ENCODE measurements around the gene PLA1A.
"Not testable (repeated sequence)": the region's sequence is repeated elsewhere in the genome, so short reads cannot be mapped to it uniquely, and the experiment has no call there.

Gene PLA1A, protein sequence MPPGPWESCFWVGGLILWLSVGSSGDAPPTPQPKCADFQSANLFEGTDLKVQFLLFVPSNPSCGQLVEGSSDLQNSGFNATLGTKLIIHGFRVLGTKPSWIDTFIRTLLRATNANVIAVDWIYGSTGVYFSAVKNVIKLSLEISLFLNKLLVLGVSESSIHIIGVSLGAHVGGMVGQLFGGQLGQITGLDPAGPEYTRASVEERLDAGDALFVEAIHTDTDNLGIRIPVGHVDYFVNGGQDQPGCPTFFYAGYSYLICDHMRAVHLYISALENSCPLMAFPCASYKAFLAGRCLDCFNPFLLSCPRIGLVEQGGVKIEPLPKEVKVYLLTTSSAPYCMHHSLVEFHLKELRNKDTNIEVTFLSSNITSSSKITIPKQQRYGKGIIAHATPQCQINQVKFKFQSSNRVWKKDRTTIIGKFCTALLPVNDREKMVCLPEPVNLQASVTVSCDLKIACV

DNA sequence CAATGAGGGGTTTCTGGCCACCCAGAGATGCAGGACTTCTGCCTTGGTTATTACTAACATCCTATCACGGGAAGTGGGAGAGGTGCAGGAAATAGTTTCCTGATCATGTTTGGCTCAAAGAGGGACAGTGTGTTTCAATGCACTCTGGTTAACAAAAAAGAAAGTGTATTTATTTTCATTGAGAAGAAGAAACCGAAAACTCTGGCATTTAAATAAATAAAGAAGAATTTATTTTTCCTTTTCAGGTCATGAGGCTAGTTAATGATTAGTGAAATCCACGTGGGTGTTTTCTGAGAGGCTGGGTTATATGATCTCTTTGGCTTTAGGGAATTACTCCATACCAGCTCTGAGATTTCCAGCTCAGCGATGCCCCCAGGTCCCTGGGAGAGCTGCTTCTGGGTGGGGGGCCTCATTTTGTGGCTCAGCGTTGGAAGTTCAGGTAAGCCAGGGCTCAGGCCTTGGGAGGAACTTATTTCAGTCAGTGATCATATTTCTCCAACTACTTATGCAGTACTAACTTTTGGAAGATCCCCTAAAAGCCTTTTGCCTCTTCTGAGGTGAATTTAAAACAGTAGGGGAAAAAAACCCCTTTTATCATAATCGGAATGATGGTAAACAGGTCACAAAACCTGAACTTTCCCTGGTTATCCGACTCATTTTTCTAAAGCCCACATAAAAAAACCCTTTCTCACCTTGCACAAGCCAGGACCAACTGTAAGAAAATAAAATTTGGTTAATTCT, at the start of gene PLA1A:
TSS of gene PLA1A (plus strand) at position 338 of the 741 bp plus-strand sequence. CDS start at position 367, 29 bp downstream.
- DNase-seq (ENCODE audit: low spot score): peak; percentile 74

DNA sequence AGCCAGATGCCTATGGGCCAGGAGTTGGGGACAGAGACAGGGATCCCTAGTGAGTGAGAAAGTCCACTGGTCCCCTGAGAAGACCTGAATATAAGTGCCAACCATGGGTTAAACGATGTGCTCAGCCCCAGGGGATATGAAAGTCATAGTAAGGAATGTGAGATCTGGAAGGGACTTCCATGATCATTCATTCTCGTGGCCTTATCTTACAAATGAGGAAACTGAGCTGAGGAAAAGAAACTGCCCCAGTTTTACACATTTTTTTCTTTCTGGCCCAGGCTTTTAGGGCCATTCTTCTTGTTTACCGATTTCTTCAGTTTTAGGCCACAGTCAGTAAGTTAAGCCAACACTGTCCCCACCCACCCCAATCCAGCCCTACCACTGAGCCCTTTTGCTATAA, 49.3 kb upstream of the PLA1A start:
- DNase-seq (ENCODE audit: low spot score): no peak

DNA sequence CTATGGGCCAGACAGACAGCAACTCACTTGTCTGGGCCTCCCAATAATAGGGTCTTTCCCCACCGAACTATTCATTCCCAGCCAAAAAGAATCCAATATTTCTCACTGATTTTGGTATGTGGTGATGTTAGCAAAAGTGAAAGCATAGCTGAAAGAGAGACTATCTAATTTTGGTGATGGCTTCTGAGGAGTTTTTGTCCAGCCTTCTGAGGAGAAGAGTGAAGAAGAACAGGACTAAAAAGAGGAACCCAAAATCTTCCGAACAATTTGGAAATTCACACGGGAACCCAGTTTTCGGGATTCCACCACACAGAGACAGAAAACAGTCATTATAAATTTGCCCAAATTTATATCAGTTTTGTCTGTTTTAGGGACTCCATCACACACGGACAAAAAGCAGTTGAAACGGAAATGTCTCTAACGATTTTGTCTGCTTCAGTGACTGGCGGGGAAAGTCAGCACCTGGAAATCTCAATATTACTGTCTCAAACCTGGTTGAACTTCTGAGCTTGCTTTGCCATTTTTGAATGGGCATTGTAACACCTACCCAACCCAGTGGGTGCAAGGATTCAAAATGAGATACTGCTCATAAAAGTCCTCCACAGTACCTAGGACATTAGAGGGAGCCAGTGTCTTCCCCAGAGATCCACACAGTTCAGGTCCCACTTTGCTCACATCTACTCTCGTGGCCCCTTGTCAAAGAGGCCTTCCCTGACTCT, 47.3 kb upstream of the PLA1A start:
- DNase-seq (ENCODE audit: low spot score): no peak

DNA sequence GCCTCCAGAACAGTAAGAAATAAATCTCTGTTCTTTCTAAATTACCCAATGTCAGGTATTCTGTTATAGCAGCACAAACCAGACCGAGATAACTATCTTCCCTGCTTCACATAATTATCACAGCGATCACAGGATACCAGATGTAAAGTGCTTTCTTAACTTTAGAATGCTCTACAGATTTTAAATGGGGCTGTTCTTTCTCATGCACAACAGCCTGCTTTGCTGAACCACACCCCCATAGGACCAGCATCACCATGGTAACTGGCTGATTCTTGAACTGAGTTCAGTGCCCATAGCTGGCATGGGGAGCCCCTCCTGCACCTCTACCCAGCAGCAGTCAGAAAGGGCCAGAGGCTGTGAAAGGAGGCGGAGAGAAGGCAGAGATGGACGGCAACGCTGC, 46.1 kb upstream of the PLA1A start:
- DNase-seq (ENCODE audit: low spot score): no peak

DNA sequence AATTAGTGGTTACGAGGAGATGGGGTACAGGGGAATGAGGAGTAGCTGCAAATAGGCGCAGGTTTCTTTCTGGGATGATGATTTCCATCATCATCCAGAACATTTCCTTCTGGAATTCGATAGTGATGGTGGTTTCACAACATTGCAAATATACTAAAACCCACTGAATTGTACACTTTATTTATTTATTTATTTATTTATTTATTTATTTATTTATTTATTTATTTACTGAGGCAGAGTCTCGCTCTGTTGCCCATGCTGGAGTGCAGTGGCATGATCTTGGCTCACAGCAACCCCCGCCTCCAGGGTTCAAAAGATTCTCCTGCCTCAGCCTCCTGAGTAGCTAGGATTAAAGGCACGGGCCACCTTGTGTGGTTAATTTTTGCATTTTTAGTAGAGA, 44.8 kb upstream of the PLA1A start:
- DNase-seq (ENCODE audit: low spot score): not testable (repeated sequence)

DNA sequence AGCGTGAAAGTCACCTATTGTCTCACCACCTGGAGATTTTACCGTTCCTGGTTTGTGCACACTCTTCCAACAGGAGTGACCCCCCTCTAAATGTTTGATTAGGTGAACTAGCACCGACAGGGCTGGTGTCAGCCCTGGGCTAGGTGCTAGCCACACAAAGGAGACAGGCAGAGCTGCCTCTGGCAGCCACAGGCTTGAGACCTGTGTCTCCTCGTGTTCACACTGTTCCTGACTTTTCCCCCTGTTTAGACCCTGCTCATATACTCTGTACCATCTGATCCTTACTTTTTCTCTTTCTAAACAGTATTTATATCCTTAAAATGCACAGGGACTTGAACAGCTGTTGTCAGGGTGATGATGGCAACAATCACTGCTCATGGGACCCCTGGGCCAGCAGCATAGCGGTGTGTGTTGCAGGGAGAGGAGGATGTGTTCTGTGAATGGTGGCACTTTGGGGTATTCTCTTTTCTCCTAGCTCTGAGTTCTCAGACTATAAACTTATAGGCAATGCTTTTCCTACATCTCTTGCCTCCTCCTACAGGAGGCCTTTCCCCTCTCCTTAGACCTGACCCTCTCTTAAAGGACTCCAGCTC, 43.8 kb upstream of the PLA1A start:
- no peak for DNase-seq (ENCODE audit: low spot score)

DNA sequence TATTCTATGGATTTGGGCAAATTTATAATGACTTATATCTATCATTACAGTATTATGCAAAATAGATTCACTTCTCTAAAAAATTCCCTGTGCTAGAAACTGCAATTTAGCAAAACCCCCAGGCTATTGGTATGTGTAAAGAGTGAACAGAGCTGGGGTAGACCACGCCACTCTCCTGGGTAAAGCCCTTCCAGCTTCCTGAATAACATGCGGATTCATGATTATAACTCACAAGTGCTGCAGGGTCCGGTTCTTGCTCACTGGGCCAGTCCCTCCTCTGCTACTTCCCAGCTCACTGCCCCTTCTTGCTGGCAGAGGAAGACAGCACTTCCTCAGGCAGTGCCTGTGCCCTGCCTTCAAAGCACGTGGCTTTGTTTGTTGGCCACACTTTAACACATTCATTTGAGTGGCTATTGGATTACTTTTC, 42.4 kb upstream of the PLA1A start:
- no peak for DNase-seq (ENCODE audit: low spot score)

DNA sequence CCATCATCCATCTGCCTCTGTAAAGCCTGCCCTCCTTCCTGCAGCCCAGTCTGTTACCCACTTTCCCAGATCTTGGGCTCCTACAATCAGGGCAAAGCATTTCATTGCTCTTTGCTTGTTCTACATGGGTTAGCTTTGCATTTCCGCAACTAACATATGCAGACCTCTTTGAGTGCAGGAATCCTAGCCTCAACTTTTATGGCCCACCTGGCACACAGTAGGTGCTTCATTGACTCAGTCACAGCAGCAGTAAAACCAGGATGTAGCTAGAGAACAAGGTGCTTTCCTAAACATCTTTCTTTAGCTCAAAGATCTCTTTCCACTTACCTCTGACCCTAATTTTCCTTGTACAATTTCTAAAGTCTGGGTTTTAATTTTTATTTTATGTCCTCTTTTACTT, 41.8 kb upstream of the PLA1A start:
- no peak for DNase-seq (ENCODE audit: low spot score)

DNA sequence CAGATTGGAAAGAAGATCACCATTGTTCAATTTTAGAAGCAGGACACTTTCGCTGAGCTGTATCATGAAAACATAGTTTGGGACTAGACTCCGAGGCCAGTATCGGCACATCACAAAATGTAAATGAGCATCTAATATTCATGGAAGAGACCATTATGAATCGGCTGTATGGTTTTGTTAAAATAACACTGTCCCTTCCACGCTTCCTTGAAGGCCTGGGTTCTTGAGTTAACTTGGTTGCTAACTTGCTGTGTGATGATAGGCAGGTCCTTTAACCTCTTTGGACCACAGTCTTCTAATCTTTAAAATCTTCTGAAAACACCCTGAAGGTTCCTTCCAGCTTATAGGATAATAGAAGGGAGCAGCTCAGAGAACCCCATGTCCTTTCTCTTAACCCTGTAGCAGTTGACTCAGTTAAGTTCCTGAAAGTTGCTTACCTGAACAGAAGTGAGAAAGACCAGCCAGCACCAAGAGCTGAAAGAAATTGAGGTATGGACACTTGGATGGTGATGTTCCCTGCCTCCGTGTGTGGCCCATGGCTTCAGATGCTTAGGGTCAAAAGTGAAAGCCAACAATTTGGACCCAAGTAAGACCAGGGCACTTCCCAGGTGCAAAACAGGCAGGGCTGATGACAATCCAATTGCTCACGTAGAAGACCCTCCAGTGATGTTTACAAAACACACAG, 40.4 kb upstream of the PLA1A start:
- no peak for DNase-seq (ENCODE audit: low spot score)

DNA sequence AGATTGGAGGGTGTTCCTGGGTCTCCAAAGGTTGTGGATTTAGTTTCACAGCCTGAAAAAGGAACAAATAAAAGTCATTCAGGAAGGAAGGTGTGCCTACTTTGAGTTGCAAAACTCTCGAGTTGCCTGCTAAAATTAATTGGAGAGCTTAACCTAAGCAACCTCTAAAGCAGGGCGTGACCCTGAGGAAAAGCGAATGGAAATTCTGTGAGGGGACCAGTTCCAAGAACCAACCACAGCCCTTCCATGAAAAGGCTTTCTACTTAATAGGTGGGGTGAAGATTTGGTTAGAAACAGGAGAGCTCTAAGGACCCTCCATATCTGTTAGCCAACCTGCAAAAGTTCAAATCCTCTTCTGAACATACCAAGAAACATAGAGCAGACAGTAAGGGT, 39.8 kb upstream of the PLA1A start:
- no peak for DNase-seq (ENCODE audit: low spot score)

DNA sequence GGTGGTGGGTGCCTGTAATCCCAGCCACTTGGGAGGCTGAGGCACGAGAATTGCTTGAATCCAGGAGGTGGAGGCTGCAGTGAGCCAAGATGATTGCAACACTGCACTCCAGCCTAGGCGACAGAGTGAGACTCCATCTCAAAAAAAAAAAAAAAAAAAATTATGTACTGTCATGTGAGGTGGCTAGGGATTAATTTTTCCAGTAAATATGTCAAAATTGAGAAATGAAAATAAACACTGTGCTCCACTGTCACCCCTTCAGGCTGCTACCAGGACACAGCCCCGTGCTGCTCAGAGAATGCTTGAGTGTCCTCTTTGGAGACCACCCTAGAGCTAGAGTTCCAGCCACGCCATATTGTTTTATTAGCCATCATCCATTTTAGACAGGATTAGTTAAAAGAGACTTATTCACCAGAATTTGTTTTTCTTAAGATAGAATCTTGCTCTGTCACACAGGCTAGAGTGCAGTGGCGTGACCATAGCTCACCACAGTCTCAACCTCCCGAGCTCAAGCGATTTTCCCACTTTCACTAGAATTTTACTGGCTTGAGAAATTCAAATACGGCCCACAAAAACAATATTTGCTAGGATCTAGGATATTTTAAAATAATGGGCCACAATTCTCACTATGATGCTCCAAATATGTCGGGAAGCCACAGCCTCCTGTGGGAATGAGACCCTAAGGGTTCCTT, 38.9 kb upstream of the PLA1A start:
- no peak for DNase-seq (ENCODE audit: low spot score)

DNA sequence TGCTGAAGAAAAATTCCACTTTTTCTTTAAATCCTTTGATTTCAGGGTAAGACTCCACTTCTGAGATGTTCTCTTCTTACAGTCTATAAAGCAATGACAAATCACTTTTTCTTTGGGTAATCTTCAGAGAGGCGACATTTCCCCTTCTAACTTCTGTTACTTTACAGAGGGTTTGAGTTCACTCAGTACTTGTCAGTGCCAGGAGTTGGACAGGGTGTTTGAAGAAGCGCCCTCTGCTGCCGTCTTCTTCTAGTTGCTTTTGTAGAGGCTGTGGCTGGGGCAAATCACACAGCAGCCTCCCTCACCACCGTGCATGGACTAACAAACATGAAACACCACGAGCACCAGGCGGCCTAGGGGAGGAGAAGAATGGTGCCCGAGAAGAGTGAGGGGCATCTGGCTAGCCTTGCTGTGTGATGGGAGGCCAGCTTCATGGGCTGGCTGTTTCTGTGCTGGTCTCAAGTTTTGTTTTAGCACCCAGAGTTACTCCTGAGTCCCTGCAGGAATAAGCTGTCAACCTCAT, 38.2 kb upstream of the PLA1A start, which contains the start of gene CD80:
TSS of gene CD80 (minus strand) at position 174 of the 523 bp plus-strand sequence. CDS start 1,886 bp downstream, outside the sequence.
- peak; percentile 42 for DNase-seq (ENCODE audit: low spot score)

DNA sequence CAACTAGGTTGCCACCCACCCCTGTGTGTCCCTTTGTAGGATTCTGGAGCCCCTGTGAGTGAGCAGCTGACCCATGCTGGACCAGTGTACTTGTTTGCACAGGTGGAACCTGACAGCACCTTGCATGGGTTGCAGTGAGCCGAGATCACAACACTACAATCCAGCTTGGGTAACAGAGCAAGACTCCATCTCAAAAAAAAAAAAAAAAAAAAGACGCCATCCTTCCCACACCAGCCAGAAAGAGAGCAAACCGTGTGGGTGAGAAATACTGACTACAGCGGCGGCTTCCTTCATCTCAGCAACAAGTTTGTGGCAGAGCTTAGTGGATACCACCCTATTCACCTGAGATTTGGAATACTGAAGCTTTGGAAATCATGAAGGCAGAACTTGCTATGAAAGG, 37.5 kb upstream of the PLA1A start:
- DNase-seq (ENCODE audit: low spot score): no peak

DNA sequence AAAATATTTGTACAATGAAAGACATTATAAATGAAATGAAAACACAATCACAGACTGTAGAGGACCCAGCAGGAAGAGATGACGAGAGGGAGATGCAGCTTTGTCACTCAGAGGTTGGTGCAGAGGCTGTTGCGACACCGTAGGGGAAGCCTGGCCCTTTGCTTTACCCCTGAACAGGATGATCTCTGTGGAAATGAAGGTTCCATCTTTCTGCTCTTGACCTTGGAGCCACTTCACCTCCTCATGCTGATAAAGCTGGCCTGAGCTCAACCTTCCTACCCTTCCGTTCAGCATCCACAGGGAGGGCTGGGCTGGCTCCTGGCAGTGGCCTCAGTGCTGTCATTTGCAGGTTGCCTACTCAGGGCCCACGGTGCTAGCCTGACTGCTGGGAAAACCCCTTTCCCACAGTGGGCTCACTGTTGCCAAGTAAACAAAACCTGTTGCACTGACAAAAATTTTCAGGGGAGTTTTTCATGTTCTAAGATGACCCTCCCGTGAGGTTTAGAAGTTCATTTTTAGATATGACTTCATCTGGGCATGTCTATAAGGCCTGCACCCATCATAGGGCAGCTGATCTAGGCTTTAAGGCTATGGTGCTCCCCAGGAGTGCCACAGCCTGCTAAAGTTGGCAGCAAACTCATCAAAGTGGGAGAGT, 35.3 kb upstream of the PLA1A start:
- no peak for DNase-seq (ENCODE audit: low spot score)

DNA sequence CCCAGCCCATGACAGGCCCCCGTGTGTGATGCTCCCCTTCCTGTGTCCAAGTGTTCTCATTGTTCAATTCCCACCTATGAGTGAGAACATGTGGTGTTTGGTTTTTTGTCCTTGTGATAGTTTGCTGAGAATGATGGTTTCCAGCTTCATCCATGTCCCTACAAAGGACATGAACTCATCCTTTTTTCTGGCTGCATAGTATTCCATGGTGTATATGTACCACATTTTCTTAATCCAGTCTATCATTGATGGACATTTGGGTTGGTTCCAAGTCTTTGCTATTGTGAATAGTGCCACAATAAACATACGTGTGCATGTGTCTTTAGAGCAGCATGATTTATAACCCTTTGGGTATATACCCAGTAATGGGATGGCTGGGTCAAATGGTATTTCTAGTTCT, 34.4 kb upstream of the PLA1A start:
- not testable (repeated sequence) for DNase-seq (ENCODE audit: low spot score)

DNA sequence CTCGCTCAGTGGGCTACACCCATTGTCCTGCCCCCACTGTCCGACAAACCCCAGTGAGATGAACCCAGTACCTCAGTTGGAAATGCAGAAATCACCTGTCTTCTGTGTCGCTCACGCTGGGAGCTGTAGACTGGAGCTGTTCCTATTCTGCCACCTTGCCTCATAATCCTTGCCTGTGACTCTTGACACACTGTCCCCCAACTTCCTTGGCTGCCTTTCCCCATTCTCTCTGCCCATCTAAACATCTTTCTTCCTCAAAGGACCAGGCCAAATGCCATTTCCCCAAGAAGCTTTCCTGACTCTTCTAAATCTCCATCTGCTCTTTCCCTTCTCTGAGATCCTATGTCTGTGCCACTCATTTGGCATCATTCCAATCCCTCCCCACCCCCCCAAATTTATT, 28.5 kb upstream of the PLA1A start:
- DNase-seq (ENCODE audit: low spot score): no peak

DNA sequence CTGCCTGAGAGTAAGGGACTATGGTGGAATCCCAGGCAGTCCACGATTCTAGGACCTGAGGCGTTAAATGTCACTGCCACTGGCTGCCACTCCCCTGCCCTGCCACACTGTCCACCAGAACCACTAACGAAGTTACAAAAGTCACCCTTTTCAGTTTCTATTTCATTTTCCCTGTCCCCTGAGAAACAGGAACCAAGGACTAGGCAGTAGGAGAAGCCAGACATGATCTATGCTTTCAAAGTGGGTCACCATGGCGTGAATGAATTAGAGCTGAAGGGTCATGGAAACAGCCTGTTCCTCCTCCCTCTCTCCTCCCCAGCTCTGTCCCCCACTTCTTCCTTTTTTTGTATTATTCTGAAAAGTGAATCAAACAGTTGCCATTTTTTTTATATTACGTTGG, 27.5 kb upstream of the PLA1A start:
- DNase-seq (ENCODE audit: low spot score): no peak

DNA sequence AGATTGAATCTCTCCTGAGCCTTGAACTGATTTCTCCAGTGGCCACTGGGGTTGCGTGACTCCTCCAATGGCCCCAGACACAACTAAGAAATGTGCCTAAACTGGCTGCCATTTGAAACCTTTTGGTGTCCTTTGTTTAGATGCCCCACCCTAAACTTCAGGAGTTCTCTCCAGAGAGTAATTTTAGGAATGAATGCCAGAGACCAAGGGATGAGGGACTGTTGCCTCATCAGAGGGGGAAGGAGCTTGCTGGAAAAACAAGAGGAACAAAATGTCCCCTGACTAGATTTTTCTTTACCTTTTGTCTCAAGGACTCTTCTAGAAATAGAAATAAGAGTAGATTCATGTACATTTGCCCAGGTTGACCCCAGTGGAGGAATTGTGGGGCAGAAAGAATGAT, 26.5 kb upstream of the PLA1A start:
- no peak for DNase-seq (ENCODE audit: low spot score)

DNA sequence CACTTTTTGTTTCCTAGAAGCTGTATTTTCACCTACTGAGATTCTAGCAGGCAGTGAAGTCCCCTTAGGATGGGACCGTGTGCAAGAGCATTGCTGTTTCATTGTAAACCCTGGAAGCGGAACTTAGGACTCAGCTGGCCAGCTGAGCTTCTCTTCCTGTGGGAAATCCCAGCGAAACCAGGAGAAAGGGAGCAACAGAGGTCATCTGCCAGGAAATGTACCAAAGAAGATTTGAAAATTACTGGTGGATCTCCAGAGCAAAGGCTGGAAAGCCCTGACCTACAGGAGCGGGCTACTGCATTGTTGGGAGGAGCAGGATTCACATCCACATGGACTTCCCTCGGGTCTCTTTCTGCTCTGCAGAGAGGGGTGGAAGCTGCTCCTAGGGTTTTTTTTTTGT, 26.0 kb upstream of the PLA1A start:
- DNase-seq (ENCODE audit: low spot score): no peak

DNA sequence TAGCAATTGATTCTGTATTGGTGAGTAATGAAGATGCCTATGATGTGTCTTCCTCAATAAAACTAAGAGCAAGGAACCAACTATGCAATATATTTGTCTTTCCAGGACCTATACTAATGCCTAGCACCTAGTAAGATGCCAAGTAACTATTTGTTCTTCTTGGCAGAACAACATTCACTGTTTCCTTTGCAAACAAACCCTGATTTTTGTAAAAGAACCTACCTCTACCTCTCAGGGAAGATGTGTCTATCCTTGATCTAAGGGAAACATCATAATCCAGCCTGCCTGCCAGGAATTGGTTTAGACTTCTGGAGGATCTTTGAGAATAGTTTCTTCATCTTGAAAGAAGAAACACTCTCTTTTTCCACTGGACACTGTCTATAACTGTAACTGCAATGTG, 22.2 kb upstream of the PLA1A start:
- no peak for DNase-seq (ENCODE audit: low spot score)
